HG03135 (cell line): ENCODE measurements around the gene SMIM1.
"Not testable (repeated sequence)": the region's sequence is repeated elsewhere in the genome, so short reads cannot be mapped to it uniquely, and the experiment has no call there.

Source experiments
- ATAC-seq: cut with Tn5 transposase; IDR thresholded peaks from one replicate; pipeline ENCODE4 v1.9.1; 2021; ENCODE audit warnings: mild to moderate bottlenecking, moderate library complexity; ENCODE audit not compliant: unreplicated experiment

The SMIM1 gene

GRCh38 chr1:3772715-3773571 is at the start of gene SMIM1:
SMIM1 (plus strand) TSS chr1:3772749; CDS start chr1:3775374, 2,625 bp downstream.
- ATAC-seq = peak; percentile 15

- ATAC-seq = no peak
These were observed 49.7 kb upstream of the SMIM1 start for GRCh38 chr1:3722846-3723245.

GRCh38 chr1:3724416-3725030 is 48.0 kb upstream of the SMIM1 start:
- ATAC-seq = not testable (repeated sequence)

GRCh38 chr1:3725366-3725765 is 47.2 kb upstream of the SMIM1 start:
- ATAC-seq = no peak

- no peak for ATAC-seq
These were observed 45.3 kb upstream of the SMIM1 start for GRCh38 chr1:3727042-3727824.

GRCh38 chr1:3727825-3728776 is 44.4 kb upstream of the SMIM1 start:
- ATAC-seq = no peak

- no peak for ATAC-seq
These were observed 42.7 kb upstream of the SMIM1 start for GRCh38 chr1:3729594-3730542.

GRCh38 chr1:3730543-3731247 is 41.9 kb upstream of the SMIM1 start:
- ATAC-seq = no peak

- ATAC-seq = no peak
These were observed 40.7 kb upstream of the SMIM1 start for GRCh38 chr1:3731583-3732433.

- no peak for ATAC-seq
These were observed 40.0 kb upstream of the SMIM1 start for GRCh38 chr1:3732434-3733093.

GRCh38 chr1:3733094-3733882 is 39.3 kb upstream of the SMIM1 start:
- ATAC-seq = no peak

- no peak for ATAC-seq
These were observed 38.5 kb upstream of the SMIM1 start for GRCh38 chr1:3733883-3734589.

GRCh38 chr1:3734602-3735001 is 37.9 kb upstream of the SMIM1 start:
- no peak for ATAC-seq

GRCh38 chr1:3735027-3735681 is 37.4 kb upstream of the SMIM1 start:
- ATAC-seq = no peak

- ATAC-seq = no peak
These were observed 36.9 kb upstream of the SMIM1 start for GRCh38 chr1:3735688-3736087.
